PFSK-1 (cell line): Measurements from ENCODE around the gene SLC35B4.

ENCODE experiments used
- REST ChIP-seq, 2 experiments: IDR thresholded peaks; 2 replicates each; pipeline versions ENCODE4 v1.6.1 to v1.8.0; 2011 to 2012; ENCODE audit warnings: low read depth in 2 of 2, low read length in 2 of 2, control low read depth in 1 of 2, inconsistent platforms in 1 of 2, mild to moderate bottlenecking in 1 of 2, moderate library complexity in 1 of 2; ENCODE audit not compliant: insufficient read depth in 1 of 2
- SIN3A ChIP-seq: IDR thresholded peaks from 2 replicates; pipeline ENCODE4 v1.6.1; 2012; ENCODE audit warnings: mild to moderate bottlenecking, low read length, moderate library complexity, borderline replicate concordance; ENCODE audit not compliant: insufficient read depth
- TAF1 ChIP-seq: IDR thresholded peaks from 2 replicates; pipeline ENCODE4 v1.6.1; 2012; ENCODE audit warnings: low read length, control low read depth, borderline replicate concordance; ENCODE audit not compliant: insufficient read depth

DNA sequence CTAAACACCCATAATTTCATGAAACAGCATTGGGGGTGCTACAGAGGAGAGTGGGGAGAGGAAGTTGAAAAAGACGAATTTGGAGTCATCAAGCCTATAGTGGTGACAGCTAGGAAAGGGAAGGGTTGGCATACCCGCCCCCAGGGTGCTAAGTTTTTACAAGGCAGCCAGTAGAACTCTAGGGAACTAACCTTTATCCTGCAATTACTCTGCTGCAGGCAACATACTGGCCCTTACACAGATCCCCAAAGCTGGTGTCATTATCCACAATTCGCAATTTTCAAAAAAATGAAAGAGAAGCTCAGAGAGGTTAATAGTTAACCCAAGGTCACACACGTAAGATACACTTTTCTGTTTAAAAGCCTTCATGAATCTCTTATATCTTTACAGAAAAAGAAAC lies 14.2 kb upstream of the SLC35B4 start:
- TF ChIP-seq SIN3A (no peak), REST (IDR thresholded peaks at IDR 0.05; ENCODE audit: insufficient read depth in 1 of 2, low read depth in 2 of 2, low read length in 2 of 2) (no peak), TAF1 (no peak)
